AG04450 (cell line): ENCODE measurements around the gene ZNF335. TPM values are rescaled to one million over a fixed set of nuclear protein-coding genes. Genes with fewer than 3 reads are reported as not detected.

Experiments used
- CTCF ChIA-PET: fragments of 300-600, 350-600 bp; formaldehyde crosslinking; extraction: SDS; loops from one replicate; lab custom pipeline; 2022; ENCODE audit warnings: antibody characterized with exemption, inconsistent platforms; lab: Charles Lee
- POLR2A ChIA-PET: fragments of 350-600 bp; formaldehyde crosslinking; extraction: SDS; loops from one replicate; lab custom pipeline; 2021; ENCODE audit warnings: antibody characterized with exemption, inconsistent platforms; lab: Yijun Ruan, JAX
- DNase-seq: peaks from one replicate; pipeline ENCODE4 v3.0.0-alpha.2; 2011; ENCODE audit warnings: low read depth, low spot score
- H3K27ac ChIP-seq: one replicate; pipeline ENCODE4 v1.5.1; 2012; ENCODE audit warnings: low read depth, low read length, control low read depth
- H3K27me3 ChIP-seq: one replicate; pipeline ENCODE4 v1.6.0; 2012; ENCODE audit warnings: low read length; ENCODE audit not compliant: control insufficient read depth, insufficient read depth
- H3K4me3 ChIP-seq: 2 replicates; pipeline ENCODE4 v1.5.1; 2011; ENCODE audit warnings: mild to moderate bottlenecking, low read depth, low read length, control low read depth
- H3K9me3 ChIP-seq: 2 replicates; pipeline ENCODE4 v1.5.1; 2012; ENCODE audit warnings: low read length; ENCODE audit not compliant: control insufficient read depth, insufficient read depth
- CTCF ChIP-seq: IDR thresholded peaks from 2 replicates; pipeline ENCODE4 v1.5.1; 2011; ENCODE audit warnings: low read depth, low read length, control low read depth, inconsistent platforms
- polyA plus RNA-seq: library from polyadenylated mRNA; depleted of rRNA; stranded (reverse); fragments of >200 nt; gene quantifications from 2 replicates; pipeline ENCODE4 v1.2.3, GENCODE V29; 2011

ZNF335 gene
- polyA plus RNA-seq, 1 experiment = 5.5 TPM

DNA sequence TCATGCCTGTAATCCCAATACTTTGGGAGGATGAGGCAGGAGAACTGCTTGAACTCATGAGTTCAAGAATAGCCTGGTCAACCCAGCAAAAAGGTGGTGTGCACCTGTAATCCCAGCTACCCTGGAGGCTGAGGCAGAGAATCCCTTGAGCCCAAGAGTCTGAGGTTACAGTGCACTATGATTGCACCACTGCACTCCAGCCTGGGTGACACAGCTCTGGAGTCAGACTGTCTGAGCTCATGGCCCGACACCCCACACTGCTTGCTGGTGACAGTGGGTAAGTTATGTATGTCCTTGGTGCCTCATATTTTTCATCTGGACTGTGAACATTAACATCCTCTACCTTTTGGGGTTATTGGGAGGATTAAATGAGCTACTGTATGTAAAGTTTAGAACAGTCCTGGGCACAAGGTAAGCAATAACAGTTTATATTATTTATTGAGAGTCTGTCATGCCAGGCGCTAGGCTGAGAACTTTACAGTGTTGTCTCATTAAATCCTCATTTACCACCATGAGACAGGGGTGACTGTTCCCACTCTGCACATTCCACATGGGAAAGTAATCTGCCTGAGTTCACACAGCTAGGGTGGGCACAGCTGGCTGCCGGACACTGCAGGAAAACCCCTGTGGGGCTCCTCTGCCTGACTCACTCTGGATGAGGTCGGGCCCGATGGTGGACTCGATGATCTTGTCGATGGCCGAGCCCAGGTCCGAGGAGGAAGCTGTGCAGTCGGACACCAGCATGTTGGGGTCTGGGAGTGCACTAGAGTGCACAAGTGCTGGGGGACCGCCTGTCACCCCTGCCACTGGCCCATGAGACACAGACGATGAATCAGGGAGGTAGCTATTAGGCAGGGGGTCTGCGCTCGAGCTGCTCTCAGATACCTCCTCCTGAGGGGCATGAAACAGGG, 2.9 kb downstream of the ZNF335 start:
- peak overlapping the region; percentile 78 for H3K27ac ChIP-seq
- H3K9me3 ChIP-seq = peaks cover 4% of the 10 kb centered on the region; the same call in 1 of the 2 replicates
- POLR2A ChIA-PET = interaction anchor here (1.0 to 3.2 kb wide), 4 partner anchors 19 to 190 kb away, joined by 3 to 21 read pairs (median 5); partner anchors contain the start of gene PCIF1
- peak; percentile 30 for DNase-seq
- H3K27me3 ChIP-seq = no peaks in the 10 kb centered on the region
- no peak for TF ChIP-seq CTCF
- H3K4me3 ChIP-seq = peak overlapping the region; percentile 27
- CTCF ChIA-PET = interaction anchor here (0.6 to 4.0 kb wide), 45 partner anchors 9 to 1675 kb away, joined by 3 to 60 read pairs (median 7); partner anchors contain the start of genes CTSA, NEURL2, PCIF1 and SYS1

DNA sequence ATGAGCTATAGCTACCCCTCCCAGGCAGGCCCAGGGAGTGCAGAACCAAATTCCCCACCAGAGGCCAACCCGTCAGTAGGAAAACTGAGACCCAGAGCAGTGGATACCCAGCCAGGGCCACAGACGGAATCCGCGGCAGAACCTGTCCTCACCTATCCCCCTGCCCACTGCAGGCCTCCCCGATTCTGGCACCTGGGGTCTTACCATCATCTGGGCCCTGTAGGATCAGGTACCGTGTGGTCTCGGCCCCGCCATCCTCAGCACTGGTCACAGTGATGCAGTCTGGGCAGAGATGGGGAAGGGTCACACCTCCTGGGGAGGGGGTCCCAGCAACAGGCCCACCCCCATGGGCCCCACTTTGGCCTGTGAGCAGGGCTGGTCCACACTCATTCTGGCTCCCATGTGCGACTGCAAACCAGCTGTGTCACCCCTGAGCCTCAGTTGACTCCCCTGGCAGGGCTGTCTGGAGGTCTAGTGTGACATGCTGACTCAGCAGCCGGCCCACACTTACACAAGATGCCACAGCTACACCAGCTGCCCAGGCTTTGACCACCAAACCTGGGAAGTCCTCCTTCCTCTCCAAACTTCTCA, 3.8 kb downstream of the ZNF335 start:
- DNase-seq = no peak
- no peak for TF ChIP-seq CTCF
- Histone ChIP-seq H3K27me3 (no peaks in the 10 kb centered on the region), H3K4me3 (no peak overlapping the region), H3K9me3 (peaks cover 4% of the 10 kb centered on the region; the same call in 1 of the 2 replicates), H3K27ac (peak overlapping the region; percentile 31)
- ChIA-PET CTCF (interaction anchor here (0.6 to 4.0 kb wide), 9 partner anchors 9 to 850 kb away, joined by 3 to 60 read pairs (median 20); partner anchors contain the start of genes CTSA, NEURL2 and TNNC2), POLR2A (interaction anchor here (1.0 to 3.2 kb wide), 3 partner anchors 18 to 189 kb away, joined by 4 to 21 read pairs (median 6); partner anchors contain the start of gene PCIF1)

- Histone ChIP-seq H3K27me3 (no peaks in the 10 kb centered on the region), H3K27ac (no peak overlapping the region), H3K4me3 (no peak overlapping the region), H3K9me3 (peaks cover 4% of the 10 kb centered on the region; the same call in 1 of the 2 replicates)
- ChIA-PET POLR2A (no interaction called here), CTCF (interaction anchor here (1.0 to 1.5 kb wide), 2 partner anchors 78 to 141 kb away, joined by 3 read pairs; partner anchors contain the start of gene TNNC2)
- TF ChIP-seq CTCF = no peak
- no peak for DNase-seq
These were observed 4.4 kb downstream of the ZNF335 start for GRCh38 chr20:45967551-45968080.

DNA sequence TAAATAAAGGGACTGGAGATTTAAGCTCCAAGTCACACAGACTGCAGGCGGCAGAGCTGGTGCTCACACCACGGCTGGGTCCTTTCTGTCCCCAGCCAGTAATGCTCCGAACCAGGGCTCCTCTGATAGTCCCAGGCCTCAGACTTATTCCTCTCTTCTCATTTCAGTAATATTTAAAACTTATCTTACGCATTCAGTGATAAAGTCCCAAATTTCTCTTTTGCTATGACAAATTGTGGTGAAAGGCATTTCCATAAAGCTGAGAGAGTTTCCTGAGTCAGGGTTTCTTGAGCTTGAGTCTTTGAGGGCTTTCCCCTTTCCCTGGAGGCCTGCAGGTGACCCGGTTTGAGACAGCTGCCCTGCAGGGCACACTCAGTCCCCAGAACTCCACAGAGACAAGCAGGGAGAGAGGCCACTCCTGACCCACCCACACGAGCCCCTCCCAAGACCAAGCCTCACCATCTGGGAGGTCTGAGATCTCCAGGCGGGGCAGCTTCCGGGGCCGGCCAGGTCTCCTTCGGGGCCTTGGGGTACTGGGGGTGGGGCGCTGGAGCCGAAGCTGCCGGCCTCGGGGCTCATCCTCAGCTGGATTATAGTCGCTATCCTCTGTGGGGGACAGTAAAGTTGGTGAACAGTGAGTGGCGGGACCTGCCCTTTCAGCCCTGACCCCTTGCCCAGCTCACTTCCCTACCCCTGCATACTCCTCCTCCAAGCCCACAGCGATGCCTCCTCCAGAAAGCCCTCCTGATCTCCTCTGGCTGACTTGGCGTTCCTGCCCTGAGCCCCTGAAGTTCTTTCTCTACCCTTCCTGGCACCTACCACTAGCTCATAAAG, 6.6 kb downstream of the ZNF335 start:
- H3K27me3 ChIP-seq = no peaks in the 10 kb centered on the region
- no peak overlapping the region for H3K4me3 ChIP-seq
- H3K9me3 ChIP-seq = no peaks in the 10 kb centered on the region
- DNase-seq = no peak
- ChIA-PET CTCF (no interaction called here), POLR2A (no interaction called here)
- H3K27ac ChIP-seq = no peak overlapping the region
- no peak for TF ChIP-seq CTCF
